Right lung (tissue), 10 donors: ENCODE measurements around the gene MRPS18A. TPM values are rescaled to one million over a fixed set of nuclear protein-coding genes. Genes with fewer than 3 reads are reported as not detected.

Experiments
- DNase-seq, 2 donors: peaks; one replicate each; pipeline ENCODE4 v3.0.0-alpha.2; 2013
- long read RNA-seq, 8 donors: transcript quantifications; one replicate each; lab custom pipeline, GENCODE V29; 2026
- polyA plus RNA-seq, 5 donors: library from polyadenylated mRNA; unstranded; fragments of 120-200 nt; gene quantifications; one replicate each; pipeline versions ENCODE4 v1.2.1 to v1.2.3, GENCODE V29; 2013; ENCODE audit warnings: inconsistent platforms in 1 of 5, low replicate concordance in 1 of 5; ENCODE audit not compliant: insufficient read length in 5 of 5, insufficient read depth in 1 of 5

Gene MRPS18A
- 10 to 100 TPM; 39.0 to 49.7 (median 42.9) TPM for polyA plus RNA-seq
- long read RNA-seq, donor 1, transcript MRPS18A-202 (6 exons, 1,062 nt): major isoform, 46 of 51 reads
- long read RNA-seq, donor 1, transcript MRPS18A-201 (5 exons, 785 nt): minor isoform, 5 of 51 reads
- long read RNA-seq, donor 1, partial matches to known transcripts: 0 of 51 reads
- long read RNA-seq, donor 1, other reads (novel, unspliced or antisense): 0 of 51 reads
- long read RNA-seq, donor 2, transcript MRPS18A-202 (6 exons, 1,062 nt): major isoform, 27 of 27 reads
- long read RNA-seq, donor 2, partial matches to known transcripts: 0 of 27 reads
- long read RNA-seq, donor 2, other reads (novel, unspliced or antisense): 0 of 27 reads
- long read RNA-seq, donor 3, transcript MRPS18A-202 (6 exons, 1,062 nt): major isoform, 21 of 24 reads
- long read RNA-seq, donor 3, partial matches to known transcripts: 0 of 24 reads
- long read RNA-seq, donor 3, other reads (novel, unspliced or antisense): 0 of 24 reads
- long read RNA-seq, donor 4, transcript MRPS18A-202 (6 exons, 1,062 nt): major isoform, 7 of 9 reads
- long read RNA-seq, donor 4, partial matches to known transcripts: 0 of 9 reads
- long read RNA-seq, donor 4, other reads (novel, unspliced or antisense): 0 of 9 reads
- long read RNA-seq, donor 5, transcript MRPS18A-202 (6 exons, 1,062 nt): major isoform, 39 of 43 reads
- long read RNA-seq, donor 5, partial matches to known transcripts: 0 of 43 reads
- long read RNA-seq, donor 5, other reads (novel, unspliced or antisense): 0 of 43 reads
- long read RNA-seq, donor 6, transcript MRPS18A-201 (5 exons, 785 nt): minor isoform, 9 of 50 reads
- long read RNA-seq, donor 6, transcript MRPS18A-202 (6 exons, 1,062 nt): major isoform, 39 of 50 reads
- long read RNA-seq, donor 6, partial matches to known transcripts: 0 of 50 reads
- long read RNA-seq, donor 6, other reads (novel, unspliced or antisense): 0 of 50 reads
- long read RNA-seq, donor 7, transcript MRPS18A-201 (5 exons, 785 nt): minor isoform, 7 of 31 reads
- long read RNA-seq, donor 7, transcript MRPS18A-202 (6 exons, 1,062 nt): major isoform, 24 of 31 reads
- long read RNA-seq, donor 7, partial matches to known transcripts: 0 of 31 reads
- long read RNA-seq, donor 7, other reads (novel, unspliced or antisense): 0 of 31 reads
- long read RNA-seq, donor 8, transcript MRPS18A-202 (6 exons, 1,062 nt): major isoform, 15 of 15 reads
- long read RNA-seq, donor 8, partial matches to known transcripts: 0 of 15 reads
- long read RNA-seq, donor 8, other reads (novel, unspliced or antisense): 0 of 15 reads

- DNase-seq: no peak
Measured at GRCh38 chr6:43687437-43688347, at the start of gene MRPS18A. TSS of gene MRPS18A (minus strand) at chr6:43687791. CDS start at chr6:43687779, 12 bp downstream.

GRCh38 chr6:43736844-43737243 lies 49.3 kb upstream of the MRPS18A start:
- DNase-seq: no peak

- no peak for DNase-seq
Measured at GRCh38 chr6:43736211-43736786, 48.7 kb upstream of the MRPS18A start.

GRCh38 chr6:43735642-43736199 lies 48.1 kb upstream of the MRPS18A start:
- DNase-seq: no peak

GRCh38 chr6:43734294-43734665 lies 46.7 kb upstream of the MRPS18A start:
- no peak for DNase-seq

- DNase-seq: no peak
Measured at GRCh38 chr6:43733471-43734293, 46.1 kb upstream of the MRPS18A start.

GRCh38 chr6:43730634-43731033 lies 43.0 kb upstream of the MRPS18A start:
- DNase-seq: no peak

GRCh38 chr6:43729537-43729936 lies 41.9 kb upstream of the MRPS18A start:
- DNase-seq: no peak

GRCh38 chr6:43728586-43728985 lies 41.0 kb upstream of the MRPS18A start:
- no peak for DNase-seq

- DNase-seq: no peak
Measured at GRCh38 chr6:43727634-43728033, 40.0 kb upstream of the MRPS18A start.

GRCh38 chr6:43725643-43726580 lies 38.3 kb upstream of the MRPS18A start:
- DNase-seq: no peak

- DNase-seq: peak; percentile 86 to 88
Measured at GRCh38 chr6:43724914-43725642, 37.5 kb upstream of the MRPS18A start.

GRCh38 chr6:43724354-43724753 lies 36.8 kb upstream of the MRPS18A start:
- no peak for DNase-seq

- no peak for DNase-seq
Measured at GRCh38 chr6:43723737-43724295, 36.2 kb upstream of the MRPS18A start.

GRCh38 chr6:43722920-43723545 lies 35.4 kb upstream of the MRPS18A start:
- DNase-seq: no peak

- DNase-seq: no peak
Measured at GRCh38 chr6:43720999-43721398, 33.4 kb upstream of the MRPS18A start.
